ENCODE results near the gene FUT3.

Gene FUT3

DNA sequence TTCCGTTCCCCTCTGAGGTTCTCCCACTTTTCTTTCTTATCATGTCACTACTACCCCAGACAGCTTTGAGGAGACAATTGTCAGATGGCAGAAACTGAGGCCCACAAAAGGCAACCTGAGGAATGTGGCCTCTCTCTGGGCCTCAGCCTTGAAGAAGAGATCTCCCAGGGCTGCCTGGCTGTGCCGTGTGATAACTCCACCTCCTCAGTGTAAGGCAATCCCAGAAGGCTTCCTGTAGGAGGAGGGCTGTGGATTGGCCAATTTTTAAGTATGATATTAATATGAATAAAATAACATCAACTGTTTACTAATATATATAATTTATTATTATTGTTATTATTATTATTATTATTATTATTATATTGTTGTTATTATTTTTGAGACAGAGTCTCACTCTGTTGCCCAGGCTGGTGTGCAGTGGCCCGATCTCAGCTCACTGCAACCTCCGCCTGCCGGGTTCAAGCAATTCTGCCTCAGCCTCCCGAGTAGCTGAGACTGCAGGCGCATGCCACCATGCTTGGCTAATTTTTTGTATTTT is 55.8 kb downstream of the FUT3 start:
- Histone ChIP-seq H3K27me3 (peaks cover 29% of the 10 kb centered on the region), H3K9me3 (no peaks in the 10 kb centered on the region), H3K4me3 (ENCODE audit: low read depth in 1 of 2, low read length in 1 of 2) (no peak overlapping the region), H3K36me3 (no peaks in the 10 kb centered on the region), H3K27ac (no peak overlapping the region), H3K4me1 (ENCODE audit: control insufficient read depth in 1 of 2, insufficient read depth in 1 of 2, low read depth in 1 of 2, low read length in 1 of 2) (peaks cover 8 to 9% of the 10 kb centered on the region in 2 experiments)
- TF ChIP-seq, protein P1, sequence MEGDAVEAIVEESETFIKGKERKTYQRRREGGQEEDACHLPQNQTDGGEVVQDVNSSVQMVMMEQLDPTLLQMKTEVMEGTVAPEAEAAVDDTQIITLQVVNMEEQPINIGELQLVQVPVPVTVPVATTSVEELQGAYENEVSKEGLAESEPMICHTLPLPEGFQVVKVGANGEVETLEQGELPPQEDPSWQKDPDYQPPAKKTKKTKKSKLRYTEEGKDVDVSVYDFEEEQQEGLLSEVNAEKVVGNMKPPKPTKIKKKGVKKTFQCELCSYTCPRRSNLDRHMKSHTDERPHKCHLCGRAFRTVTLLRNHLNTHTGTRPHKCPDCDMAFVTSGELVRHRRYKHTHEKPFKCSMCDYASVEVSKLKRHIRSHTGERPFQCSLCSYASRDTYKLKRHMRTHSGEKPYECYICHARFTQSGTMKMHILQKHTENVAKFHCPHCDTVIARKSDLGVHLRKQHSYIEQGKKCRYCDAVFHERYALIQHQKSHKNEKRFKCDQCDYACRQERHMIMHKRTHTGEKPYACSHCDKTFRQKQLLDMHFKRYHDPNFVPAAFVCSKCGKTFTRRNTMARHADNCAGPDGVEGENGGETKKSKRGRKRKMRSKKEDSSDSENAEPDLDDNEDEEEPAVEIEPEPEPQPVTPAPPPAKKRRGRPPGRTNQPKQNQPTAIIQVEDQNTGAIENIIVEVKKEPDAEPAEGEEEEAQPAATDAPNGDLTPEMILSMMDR (IDR thresholded peaks at IDR 0.05), result no peak

DNA sequence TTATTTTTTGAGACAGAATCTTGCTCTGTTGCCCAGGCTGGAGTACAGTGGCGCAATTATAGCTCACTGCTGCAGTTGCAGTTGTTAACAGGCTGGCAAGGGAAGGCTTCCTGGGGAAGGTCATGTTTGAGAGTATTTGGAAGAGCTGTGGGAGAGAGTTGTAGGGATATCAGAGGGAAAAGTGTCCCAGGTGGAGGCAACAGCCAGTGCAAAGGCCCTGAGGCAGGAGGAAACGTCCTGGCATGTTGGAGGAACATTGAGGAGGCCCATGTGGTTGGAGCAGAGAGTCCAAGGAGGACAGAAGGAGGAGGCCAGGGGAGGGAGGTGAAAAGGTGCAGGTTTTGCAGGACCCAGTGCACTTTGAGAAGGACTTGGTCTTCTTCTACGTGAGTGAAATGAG is 58.1 kb downstream of the FUT3 start:
- Histone ChIP-seq H3K4me1 (ENCODE audit: control insufficient read depth in 1 of 2, insufficient read depth in 1 of 2, low read depth in 1 of 2, low read length in 1 of 2) (peaks cover 13 to 14% of the 10 kb centered on the region in 2 experiments), H3K27me3 (peaks cover 6% of the 10 kb centered on the region), H3K9me3 (no peaks in the 10 kb centered on the region), H3K36me3 (peaks cover 13% of the 10 kb centered on the region), H3K27ac (no peak overlapping the region), H3K4me3 (ENCODE audit: low read depth in 1 of 2, low read length in 1 of 2) (no peak overlapping the region)
- TF ChIP-seq, protein P1 (IDR thresholded peaks at IDR 0.05), result no peak
